Left ventricle myocardium inferior (tissue), 1 donor: ENCODE data around the gene HOXA9. TPM values are rescaled to one million over a fixed set of nuclear protein-coding genes. Genes with fewer than 3 reads are reported as not detected.

Experiments
- DNase-seq: peaks from one replicate; pipeline ENCODE4 v3.0.0-alpha.2; 2020
- H3K27ac ChIP-seq: fragments of 200-600 bp; replicated peaks from 2 replicates; pipeline ENCODE4 v1.8.0; 2021
- H3K27me3 ChIP-seq: fragments of 200-600 bp; 2 replicates; pipeline ENCODE4 v1.8.0; 2021; ENCODE audit warnings: low read depth
- H3K36me3 ChIP-seq: fragments of 200-600 bp; 2 replicates; pipeline ENCODE4 v1.8.0; 2021
- H3K4me1 ChIP-seq: fragments of 200-600 bp; 2 replicates; pipeline ENCODE4 v1.8.0; 2021
- H3K4me3 ChIP-seq: fragments of 200-600 bp; 2 replicates; pipeline ENCODE4 v1.8.0; 2021; ENCODE audit warnings: mild to moderate bottlenecking, moderate library complexity
- H3K9me3 ChIP-seq: fragments of 200-600 bp; replicated peaks from 2 replicates; pipeline ENCODE4 v1.8.0; 2021
- intact Hi-C: fragments of 100-400 bp; cut with micrococcal nuclease; formaldehyde crosslinking; loops from one replicate; pipeline ENCODE4 v1.11.0; 2022
- total RNA-seq: library from RNA; stranded (reverse); fragmentation: NEBNext Ultra II Directional; extraction: Animal tissue kit (Norgen Biotek cat#: 25700); gene quantifications from one replicate; pipeline ENCODE4 v1.2.1, GENCODE V29; 2021
- TF ChIP-seq, protein P1 (sequence below): fragments of 200-600 bp; IDR thresholded peaks from 2 replicates; pipeline ENCODE4 v1.8.0; 2021; ENCODE audit warnings: antibody characterized with exemption, mild to moderate bottlenecking, borderline replicate concordance
- donor health status: DM: no; HTN: yes; CAD: no; lungs with severe emphysema.

HOXA9 gene
- total RNA-seq, 1 donor from 2014 or later, result not detected

DNA sequence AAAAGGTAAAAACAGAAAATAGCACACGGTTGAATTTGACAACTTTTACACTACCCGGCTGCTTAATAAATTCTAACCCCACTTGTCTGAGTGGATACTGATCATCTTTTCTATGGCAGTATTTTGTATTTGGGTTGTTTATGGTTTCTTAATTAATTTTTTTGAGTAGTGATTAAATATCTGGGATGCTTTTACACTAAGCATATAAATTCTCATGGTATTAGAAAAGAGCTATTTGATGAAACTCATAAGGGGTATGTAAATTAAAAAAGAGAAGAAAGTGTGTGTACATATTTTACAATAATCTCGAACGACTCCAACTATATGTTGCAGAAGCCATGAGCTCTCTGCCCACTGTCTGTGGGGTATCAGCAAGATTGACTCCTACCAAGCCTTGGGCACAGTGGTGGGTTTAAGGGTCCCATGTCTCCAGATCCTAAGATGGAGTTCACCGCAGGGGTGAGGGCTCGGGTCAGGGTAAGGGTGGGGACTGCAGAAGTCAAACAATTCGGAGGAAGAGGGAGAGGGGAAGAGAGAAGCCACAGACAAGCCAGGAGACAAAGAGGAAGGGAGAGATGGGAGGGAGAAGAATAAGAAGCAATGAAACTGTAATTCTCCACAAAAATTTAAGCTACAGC, 42.1 kb upstream of the HOXA9 start:
- DNase-seq, result no peak
- TF ChIP-seq, protein P1, sequence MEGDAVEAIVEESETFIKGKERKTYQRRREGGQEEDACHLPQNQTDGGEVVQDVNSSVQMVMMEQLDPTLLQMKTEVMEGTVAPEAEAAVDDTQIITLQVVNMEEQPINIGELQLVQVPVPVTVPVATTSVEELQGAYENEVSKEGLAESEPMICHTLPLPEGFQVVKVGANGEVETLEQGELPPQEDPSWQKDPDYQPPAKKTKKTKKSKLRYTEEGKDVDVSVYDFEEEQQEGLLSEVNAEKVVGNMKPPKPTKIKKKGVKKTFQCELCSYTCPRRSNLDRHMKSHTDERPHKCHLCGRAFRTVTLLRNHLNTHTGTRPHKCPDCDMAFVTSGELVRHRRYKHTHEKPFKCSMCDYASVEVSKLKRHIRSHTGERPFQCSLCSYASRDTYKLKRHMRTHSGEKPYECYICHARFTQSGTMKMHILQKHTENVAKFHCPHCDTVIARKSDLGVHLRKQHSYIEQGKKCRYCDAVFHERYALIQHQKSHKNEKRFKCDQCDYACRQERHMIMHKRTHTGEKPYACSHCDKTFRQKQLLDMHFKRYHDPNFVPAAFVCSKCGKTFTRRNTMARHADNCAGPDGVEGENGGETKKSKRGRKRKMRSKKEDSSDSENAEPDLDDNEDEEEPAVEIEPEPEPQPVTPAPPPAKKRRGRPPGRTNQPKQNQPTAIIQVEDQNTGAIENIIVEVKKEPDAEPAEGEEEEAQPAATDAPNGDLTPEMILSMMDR, result no peak
- intact Hi-C loops, result no loop called here

DNA sequence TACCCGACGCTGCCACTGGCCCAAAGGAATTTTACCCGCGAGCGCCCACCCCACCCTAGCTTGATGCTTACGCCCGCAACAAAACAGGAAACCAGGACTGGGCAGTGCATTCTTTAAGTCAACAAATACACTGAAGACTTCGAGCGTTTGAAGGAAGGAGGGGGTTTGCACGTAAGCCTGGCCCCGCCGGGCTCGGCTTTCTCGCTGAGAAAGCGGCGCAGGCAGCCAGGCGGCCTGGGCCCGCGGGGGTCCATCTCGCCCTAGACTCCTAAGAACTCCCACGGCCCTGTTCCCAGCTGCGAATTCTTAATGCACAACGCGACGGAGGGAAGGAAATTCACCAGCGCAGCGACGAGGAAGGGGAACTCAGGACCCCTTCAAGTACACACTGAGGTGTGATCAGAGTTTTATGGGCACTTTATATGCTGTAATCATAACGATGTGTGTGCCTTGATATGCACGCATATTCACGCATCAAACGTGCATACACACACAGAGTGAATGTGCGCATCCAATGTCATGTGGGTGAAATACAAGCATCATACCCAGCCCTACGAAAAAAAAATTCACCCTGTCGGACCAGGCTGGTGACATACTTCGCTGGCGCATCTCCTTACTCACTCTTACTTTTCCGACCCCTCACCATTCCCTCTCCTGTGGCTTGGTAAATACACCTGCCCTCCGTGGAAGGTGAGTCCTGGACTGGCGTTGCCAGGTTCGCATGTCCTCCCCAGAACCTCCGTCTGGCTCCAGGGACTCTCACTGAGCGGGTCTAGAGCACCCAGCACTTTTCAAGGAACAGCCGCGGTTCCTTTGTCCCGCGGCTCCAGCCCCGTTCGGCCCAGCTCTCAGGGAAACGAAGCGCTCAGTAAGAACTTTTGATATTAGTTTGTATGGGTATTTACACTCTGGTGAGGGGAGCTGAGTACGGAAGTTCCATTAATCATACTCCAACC, 40.3 kb upstream of the HOXA9 start:
- Histone ChIP-seq H3K9me3 (no peaks in the 10 kb centered on the region), H3K27me3 (peaks cover 100% of the 10 kb centered on the region), H3K4me1 (peaks cover 29% of the 10 kb centered on the region), H3K36me3 (no peaks in the 10 kb centered on the region), H3K27ac (no peak overlapping the region), H3K4me3 (peak overlapping the region; percentile 41)
- intact Hi-C loops, result no loop called here
- no peak for DNase-seq
- TF ChIP-seq, protein P1, result no peak

More for the DNA sequence above, 42.1 kb upstream of the HOXA9 start:
- Histone ChIP-seq H3K27me3 (peaks cover 100% of the 10 kb centered on the region), H3K4me3 (no peak overlapping the region), H3K36me3 (no peaks in the 10 kb centered on the region), H3K9me3 (no peaks in the 10 kb centered on the region), H3K4me1 (peaks cover 18% of the 10 kb centered on the region), H3K27ac (no peak overlapping the region)

DNA sequence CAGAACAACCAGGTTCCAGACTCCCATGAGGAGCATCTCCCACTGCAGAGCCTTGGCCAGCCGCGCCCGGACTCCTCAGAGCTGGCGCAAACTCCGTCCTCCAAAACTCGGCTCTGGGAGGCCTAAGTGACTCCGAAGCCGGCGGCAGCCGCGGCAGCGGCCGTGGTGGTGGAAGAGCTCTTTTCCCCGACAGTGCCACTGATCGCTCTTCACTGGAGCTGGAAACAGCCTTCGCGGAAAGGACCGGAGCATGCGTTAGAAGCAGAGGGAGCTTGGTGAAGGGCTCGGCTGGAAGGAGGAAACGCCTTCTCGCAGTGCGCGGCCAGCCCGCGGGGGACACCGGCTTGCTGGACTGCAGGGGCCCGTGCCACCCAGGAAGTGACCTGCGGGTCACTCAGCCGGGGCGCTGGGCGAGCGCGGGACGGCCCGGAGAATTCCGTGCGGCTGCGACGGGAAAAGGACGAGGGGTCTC, 39.5 kb upstream of the HOXA9 start:
- Histone ChIP-seq H3K27me3 (peaks cover 100% of the 10 kb centered on the region), H3K4me1 (peaks cover 32% of the 10 kb centered on the region), H3K27ac (no peak overlapping the region), H3K4me3 (peak overlapping the region; percentile 41), H3K9me3 (no peaks in the 10 kb centered on the region), H3K36me3 (no peaks in the 10 kb centered on the region)
- TF ChIP-seq, protein P1, result no peak
- intact Hi-C loops, result no loop called here
- no peak for DNase-seq

DNA sequence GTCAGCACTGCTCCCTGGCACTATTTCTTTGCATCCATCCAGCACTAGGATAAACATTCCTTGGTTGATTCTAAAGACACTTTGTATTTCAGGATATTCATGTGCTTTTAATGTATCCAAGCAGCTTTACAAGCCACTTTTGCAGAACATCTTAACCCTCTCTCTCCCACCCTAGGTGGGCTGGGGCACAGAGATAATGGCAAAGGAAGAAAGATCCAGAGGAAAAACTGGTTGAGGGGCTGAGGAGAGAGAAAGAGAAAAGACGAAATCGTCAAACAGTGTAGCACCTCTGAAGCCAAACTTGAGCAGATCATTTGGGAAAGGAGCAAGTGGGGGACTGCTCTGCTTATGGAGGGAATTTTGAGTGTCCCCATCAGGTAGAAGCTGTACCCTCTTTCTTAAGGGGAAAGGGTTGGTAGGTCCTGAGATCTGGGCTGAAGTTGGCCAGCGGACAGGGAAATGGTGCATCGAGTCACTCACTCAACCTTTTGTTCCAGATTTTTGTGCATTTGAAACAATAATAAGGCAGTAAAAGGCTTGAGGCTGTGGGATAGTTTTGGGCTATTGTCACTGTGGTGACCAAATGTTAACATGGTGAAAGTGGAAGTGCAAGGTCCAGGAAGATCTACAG, 38.7 kb upstream of the HOXA9 start:
- intact Hi-C loops, result no loop called here
- no peak for DNase-seq
- Histone ChIP-seq H3K27me3 (peaks cover 99% of the 10 kb centered on the region), H3K4me3 (no peak overlapping the region), H3K4me1 (peaks cover 35% of the 10 kb centered on the region), H3K27ac (no peak overlapping the region), H3K36me3 (no peaks in the 10 kb centered on the region), H3K9me3 (no peaks in the 10 kb centered on the region)
- TF ChIP-seq, protein P1, result no peak

DNA sequence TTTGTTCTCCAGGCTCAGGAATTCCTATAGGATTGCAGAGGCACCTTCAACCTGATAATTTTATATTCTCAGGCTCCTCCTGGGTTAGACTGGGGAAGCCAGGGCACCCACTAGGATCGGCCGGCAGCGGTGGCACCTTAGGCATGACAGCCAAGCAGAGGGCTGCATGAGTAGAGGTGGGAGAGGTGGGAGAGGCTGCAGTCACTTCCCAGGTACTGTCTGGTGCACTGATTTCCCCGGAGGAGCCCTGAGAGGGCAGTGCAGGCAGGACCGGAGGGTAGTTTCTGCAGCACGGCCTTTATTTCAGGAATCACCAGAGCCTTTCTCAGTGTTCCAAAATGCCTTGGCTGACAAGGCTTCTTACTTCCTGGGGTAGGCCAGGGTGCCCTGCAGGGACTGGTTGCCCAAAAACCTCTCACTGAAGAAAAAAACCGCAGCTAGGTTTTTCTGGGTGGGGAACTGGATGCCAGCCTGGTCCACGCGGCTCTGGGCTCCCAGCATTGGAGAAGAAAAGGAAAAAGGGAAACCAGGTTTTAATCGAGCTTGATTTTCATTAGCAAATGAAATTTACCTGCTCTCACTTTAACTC, 38.1 kb upstream of the HOXA9 start:
- DNase-seq, result no peak
- Histone ChIP-seq H3K4me1 (peaks cover 41% of the 10 kb centered on the region), H3K27me3 (peaks cover 99% of the 10 kb centered on the region), H3K27ac (no peak overlapping the region), H3K4me3 (no peak overlapping the region), H3K36me3 (no peaks in the 10 kb centered on the region), H3K9me3 (no peaks in the 10 kb centered on the region)
- intact Hi-C loops, result no loop called here
- TF ChIP-seq, protein P1, result no peak
